A549 (cell line): ENCODE measurements around the gene SHISA4.
"Not testable (repeated sequence)": the region's sequence is repeated elsewhere in the genome, so short reads cannot be mapped to it uniquely, and the experiment has no call there.

Experiments
- CBX2 ChIP-seq: fragments of 200-600 bp; sonication (generic); IDR thresholded peaks from 2 replicates; pipeline ENCODE4 v1.6.1; 2016; ENCODE audit warnings: low read depth, mild to moderate bottlenecking, borderline replicate concordance
- CHD2 ChIP-seq: fragments of 150-350 bp; IDR thresholded peaks from 2 replicates; pipeline ENCODE4 v1.6.1; 2014; ENCODE audit warnings: low read length; ENCODE audit not compliant: partially characterized antibody
- PBX3 ChIP-seq: IDR thresholded peaks from 2 replicates; pipeline ENCODE4 v1.6.1; 2012
- POLR2A ChIP-seq: IDR thresholded peaks from 2 replicates; pipeline ENCODE4 v1.6.1; 2012; ENCODE audit warnings: mild to moderate bottlenecking, low read length
- TFCP2L1 ChIP-seq: fragments of 250-450 bp; sonication (Bioruptor Pico); IDR thresholded peaks from 2 replicates; pipeline ENCODE4 v1.5.0; 2021; ENCODE audit warnings: mild to moderate bottlenecking
- ZFP36 ChIP-seq: fragments of 450-650 bp; IDR thresholded peaks from 2 replicates; pipeline ENCODE4 v1.6.1; 2014; ENCODE audit warnings: borderline replicate concordance; ENCODE audit not compliant: partially characterized antibody
- TF ChIP-seq, protein P1 (sequence below): fragments of >200 bp; sonication (Bioruptor Twin); formaldehyde crosslinking; IDR thresholded peaks from 3 replicates; pipeline ENCODE4 v1.5.1; 2016

- TF ChIP-seq TFCP2L1 (CRISPR knock-in tag); CBX2; POLR2A; ZFP36; PBX3; CHD2: not testable (repeated sequence)
- TF ChIP-seq, protein P1, sequence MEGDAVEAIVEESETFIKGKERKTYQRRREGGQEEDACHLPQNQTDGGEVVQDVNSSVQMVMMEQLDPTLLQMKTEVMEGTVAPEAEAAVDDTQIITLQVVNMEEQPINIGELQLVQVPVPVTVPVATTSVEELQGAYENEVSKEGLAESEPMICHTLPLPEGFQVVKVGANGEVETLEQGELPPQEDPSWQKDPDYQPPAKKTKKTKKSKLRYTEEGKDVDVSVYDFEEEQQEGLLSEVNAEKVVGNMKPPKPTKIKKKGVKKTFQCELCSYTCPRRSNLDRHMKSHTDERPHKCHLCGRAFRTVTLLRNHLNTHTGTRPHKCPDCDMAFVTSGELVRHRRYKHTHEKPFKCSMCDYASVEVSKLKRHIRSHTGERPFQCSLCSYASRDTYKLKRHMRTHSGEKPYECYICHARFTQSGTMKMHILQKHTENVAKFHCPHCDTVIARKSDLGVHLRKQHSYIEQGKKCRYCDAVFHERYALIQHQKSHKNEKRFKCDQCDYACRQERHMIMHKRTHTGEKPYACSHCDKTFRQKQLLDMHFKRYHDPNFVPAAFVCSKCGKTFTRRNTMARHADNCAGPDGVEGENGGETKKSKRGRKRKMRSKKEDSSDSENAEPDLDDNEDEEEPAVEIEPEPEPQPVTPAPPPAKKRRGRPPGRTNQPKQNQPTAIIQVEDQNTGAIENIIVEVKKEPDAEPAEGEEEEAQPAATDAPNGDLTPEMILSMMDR: not testable (repeated sequence)
Observed at GRCh38 chr1:201839089-201839488, 49.6 kb upstream of the SHISA4 start.
